GM19035 (cell line): ENCODE measurements around the gene NOL9.

Experiments
- ATAC-seq: cut with Tn5 transposase; IDR thresholded peaks from one replicate; pipeline ENCODE4 v1.9.1; 2021; ENCODE audit not compliant: unreplicated experiment

NOL9 gene

DNA sequence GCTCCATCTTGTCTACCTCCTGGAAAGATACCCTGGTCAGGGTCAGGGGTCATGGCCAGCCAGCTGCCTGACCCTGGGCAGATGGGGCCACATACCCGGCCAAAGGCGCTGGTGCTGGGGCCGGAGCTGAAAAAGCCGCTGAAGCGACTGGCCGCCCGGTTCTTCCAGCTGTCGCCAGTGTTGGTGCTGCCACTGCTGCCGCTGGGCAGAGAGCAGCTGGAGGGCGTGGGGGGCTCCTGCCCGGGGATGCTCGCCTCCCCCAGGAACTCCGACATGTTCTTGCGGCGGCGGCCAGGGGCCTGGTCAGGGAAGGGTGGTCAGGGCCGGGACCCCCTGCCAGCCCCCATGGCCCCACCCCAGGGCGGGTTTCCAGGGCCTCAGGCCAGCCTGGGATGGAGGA is 81.2 kb downstream of the NOL9 start:
- ATAC-seq, result no peak

GRCh38 chr1:6472391-6472790 is 81.9 kb downstream of the NOL9 start:
- ATAC-seq, result no peak

- ATAC-seq, result no peak
Observed at GRCh38 chr1:6471970-6472368, 82.3 kb downstream of the NOL9 start.
